ENCODE measurements around the gene ALDH4A1. TPM values are rescaled to one million over a fixed set of nuclear protein-coding genes. Genes with fewer than 3 reads are reported as not detected.
"Not testable (repeated sequence)": the region's sequence is repeated elsewhere in the genome, so short reads cannot be mapped to it uniquely, and the experiment has no call there.

Gene ALDH4A1
- polyA plus RNA-seq, 4 donors: 70.5 to 96.3 (median 73.5) TPM

GRCh38 chr1:18861590-18861989, 40.8 kb downstream of the ALDH4A1 start:
- DNase-seq (ENCODE audit: low read depth in 4 of 4, low spot score in 2 of 4): no peak

GRCh38 chr1:18861082-18861481, 41.3 kb downstream of the ALDH4A1 start:
- no peak for DNase-seq (ENCODE audit: low read depth in 4 of 4, low spot score in 2 of 4)

GRCh38 chr1:18859560-18859959, 42.8 kb downstream of the ALDH4A1 start, which contains the start of gene TAS1R2:
TAS1R2 (minus strand) TSS chr1:18859660; CDS start chr1:18859660, 0 bp downstream.
- no peak for DNase-seq (ENCODE audit: low read depth in 4 of 4, low spot score in 2 of 4)

GRCh38 chr1:18858070-18858688, 44.2 kb downstream of the ALDH4A1 start:
- no peak for DNase-seq (ENCODE audit: low read depth in 4 of 4, low spot score in 2 of 4)

- no peak for DNase-seq (ENCODE audit: low read depth in 4 of 4, low spot score in 2 of 4)
Observed at GRCh38 chr1:18856435-18856834, 45.9 kb downstream of the ALDH4A1 start.

- no peak for DNase-seq (ENCODE audit: low read depth in 4 of 4, low spot score in 2 of 4)
Observed at GRCh38 chr1:18855573-18855972, 46.8 kb downstream of the ALDH4A1 start.

- no peak for DNase-seq (ENCODE audit: low read depth in 4 of 4, low spot score in 2 of 4)
Observed at GRCh38 chr1:18854331-18855025, 47.9 kb downstream of the ALDH4A1 start.

GRCh38 chr1:18852501-18852900, 49.9 kb downstream of the ALDH4A1 start:
- no peak for DNase-seq (ENCODE audit: low read depth in 4 of 4, low spot score in 2 of 4)

GRCh38 chr1:18849261-18849711, 53.1 kb downstream of the ALDH4A1 start:
- peak; percentile 19 to 46 (median 42) for DNase-seq (ENCODE audit: low read depth in 4 of 4, low spot score in 2 of 4)

GRCh38 chr1:18847723-18848122, 54.6 kb downstream of the ALDH4A1 start:
- not testable (repeated sequence) for DNase-seq (ENCODE audit: low read depth in 4 of 4, low spot score in 2 of 4)

GRCh38 chr1:18840145-18840544, 62.2 kb downstream of the ALDH4A1 start:
- DNase-seq (ENCODE audit: low read depth in 4 of 4, low spot score in 2 of 4): no peak

- DNase-seq (ENCODE audit: low read depth in 4 of 4, low spot score in 2 of 4): no peak
Observed at GRCh38 chr1:18836654-18837053, 65.7 kb downstream of the ALDH4A1 start.

- not testable (repeated sequence) for DNase-seq (ENCODE audit: low read depth in 4 of 4, low spot score in 2 of 4)
Observed at GRCh38 chr1:18832319-18832718, 70.0 kb downstream of the ALDH4A1 start.

- no peak for DNase-seq (ENCODE audit: low read depth in 4 of 4, low spot score in 2 of 4)
Observed at GRCh38 chr1:18831656-18832055, 70.7 kb downstream of the ALDH4A1 start.

GRCh38 chr1:18830596-18830995, 71.8 kb downstream of the ALDH4A1 start:
- no peak for DNase-seq (ENCODE audit: low read depth in 4 of 4, low spot score in 2 of 4)

GRCh38 chr1:18829671-18830070, 72.7 kb downstream of the ALDH4A1 start:
- no peak for DNase-seq (ENCODE audit: low read depth in 4 of 4, low spot score in 2 of 4)

GRCh38 chr1:18828224-18828623, 74.1 kb downstream of the ALDH4A1 start:
- no peak for DNase-seq (ENCODE audit: low read depth in 4 of 4, low spot score in 2 of 4)

- no peak for DNase-seq (ENCODE audit: low read depth in 4 of 4, low spot score in 2 of 4)
Observed at GRCh38 chr1:18823438-18823837, 78.9 kb downstream of the ALDH4A1 start.

All from left renal cortex interstitium (tissue), 4 donors.